ENCODE measurements around the gene CLDND1. TPM values are rescaled to one million over a fixed set of nuclear protein-coding genes. Genes with fewer than 3 reads are reported as not detected.

CLDND1 gene
- polyA plus RNA-seq, 1 experiment, result 73.8 TPM

DNA sequence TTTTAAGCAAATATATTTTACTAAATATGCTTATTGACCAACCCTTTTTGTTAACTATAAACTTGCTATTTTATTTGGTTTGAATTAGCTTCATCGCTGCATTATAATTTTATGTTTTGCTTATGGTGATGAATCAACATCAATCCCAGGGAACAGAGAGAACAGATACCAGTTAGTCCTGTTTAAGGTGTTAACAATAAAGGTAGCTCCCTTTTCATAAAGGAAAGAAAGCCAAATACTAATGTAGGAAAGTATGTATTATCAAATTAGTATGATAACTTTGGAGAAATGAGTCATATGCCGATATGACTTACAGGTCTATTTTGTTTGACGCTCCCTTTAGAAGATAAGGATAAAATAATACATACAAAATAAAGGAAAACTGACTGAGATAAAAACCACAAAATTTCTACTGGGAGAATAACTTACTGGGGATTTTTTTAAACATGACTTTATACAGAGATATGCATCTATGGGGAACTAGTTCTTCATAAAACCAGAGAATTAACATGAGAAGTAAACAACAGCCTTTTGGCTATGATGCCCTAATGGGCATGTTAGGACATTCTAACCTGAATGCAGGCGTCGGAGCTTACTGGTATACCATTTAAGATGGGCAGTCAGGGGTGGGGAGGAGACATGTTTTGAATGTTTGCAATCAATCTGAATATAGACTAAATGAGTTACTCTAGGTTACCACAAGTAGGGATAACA lies 20.7 kb downstream of the CLDND1 start:
- no peak for TF ChIP-seq CTCF (IDR thresholded peaks at IDR 0.05; ENCODE audit: insufficient read depth, low read depth, low read length)
- Histone ChIP-seq H3K27me3 (ENCODE audit: control insufficient read depth, insufficient read depth, low read length) (no peaks in the 10 kb centered on the region), H3K4me3 (ENCODE audit: low read depth, low read length) (no peak overlapping the region), H3K36me3 (ENCODE audit: control insufficient read depth, insufficient read depth, low read length) (no peaks in the 10 kb centered on the region)
- ChIA-PET POLR2A (no interaction called here), CTCF (no interaction called here)
- DNase-seq (ENCODE audit: low read depth), result no peak

GRCh38 chr3:98501270-98501669 lies 21.4 kb downstream of the CLDND1 start:
- TF ChIP-seq CTCF (IDR thresholded peaks at IDR 0.05; ENCODE audit: insufficient read depth, low read depth, low read length), result no peak
- no peaks in the 10 kb centered on the region for H3K27me3 ChIP-seq (ENCODE audit: control insufficient read depth, insufficient read depth, low read length)
- H3K4me3 ChIP-seq (ENCODE audit: low read depth, low read length), result no peak overlapping the region
- no peaks in the 10 kb centered on the region for H3K36me3 ChIP-seq (ENCODE audit: control insufficient read depth, insufficient read depth, low read length)
- ChIA-PET CTCF (no interaction called here), POLR2A (no interaction called here)
- DNase-seq (ENCODE audit: low read depth), result no peak

GRCh38 chr3:98500019-98500418 lies 22.7 kb downstream of the CLDND1 start:
- Histone ChIP-seq H3K4me3 (ENCODE audit: low read depth, low read length) (no peak overlapping the region), H3K36me3 (ENCODE audit: control insufficient read depth, insufficient read depth, low read length) (no peaks in the 10 kb centered on the region), H3K27me3 (ENCODE audit: control insufficient read depth, insufficient read depth, low read length) (no peaks in the 10 kb centered on the region)
- no peak for DNase-seq (ENCODE audit: low read depth)
- no peak for TF ChIP-seq CTCF (IDR thresholded peaks at IDR 0.05; ENCODE audit: insufficient read depth, low read depth, low read length)
- POLR2A ChIA-PET, result no interaction called here
- CTCF ChIA-PET, result no interaction called here

GRCh38 chr3:98497381-98497780 lies 25.3 kb downstream of the CLDND1 start, which contains the start of gene OR5K2:
TSS of gene OR5K2 (plus strand) at chr3:98497681. CDS start at chr3:98497681, 0 bp downstream.
- DNase-seq (ENCODE audit: low read depth), result no peak
- POLR2A ChIA-PET, result no interaction called here
- CTCF ChIA-PET, result no interaction called here
- no peak within 1 kb of the TSS for H3K4me3 ChIP-seq (ENCODE audit: low read depth, low read length)
- no peaks in the 10 kb centered on the region for H3K27me3 ChIP-seq (ENCODE audit: control insufficient read depth, insufficient read depth, low read length)
- no peak for TF ChIP-seq CTCF (IDR thresholded peaks at IDR 0.05; ENCODE audit: insufficient read depth, low read depth, low read length)
- H3K36me3 ChIP-seq (ENCODE audit: control insufficient read depth, insufficient read depth, low read length), result no peaks in the 10 kb centered on the region

DNA sequence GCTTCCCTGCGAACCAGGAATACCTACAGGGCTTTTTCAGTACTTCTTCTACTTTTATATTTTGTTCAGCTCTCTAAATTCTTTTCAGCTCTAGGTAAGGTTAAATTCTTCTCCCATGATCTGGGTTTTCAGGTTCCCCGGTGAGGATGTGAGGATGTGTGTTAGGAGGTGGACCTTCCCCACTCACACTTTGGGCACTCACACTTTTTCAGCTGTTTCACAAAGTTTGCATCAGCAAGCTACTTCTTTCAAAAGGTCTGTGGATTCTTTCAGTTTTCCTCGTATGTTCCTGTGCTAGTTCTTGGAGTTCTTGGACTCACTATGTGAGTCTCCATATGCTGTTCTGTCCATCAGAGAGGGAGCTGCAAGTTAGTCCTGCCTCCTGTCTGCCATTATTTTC lies 39.1 kb downstream of the CLDND1 start:
- no peaks in the 10 kb centered on the region for H3K36me3 ChIP-seq (ENCODE audit: control insufficient read depth, insufficient read depth, low read length)
- POLR2A ChIA-PET, result no interaction called here
- TF ChIP-seq CTCF (IDR thresholded peaks at IDR 0.05; ENCODE audit: insufficient read depth, low read depth, low read length), result no peak
- no peak for DNase-seq (ENCODE audit: low read depth)
- no peak overlapping the region for H3K4me3 ChIP-seq (ENCODE audit: low read depth, low read length)
- CTCF ChIA-PET, result no interaction called here
- no peaks in the 10 kb centered on the region for H3K27me3 ChIP-seq (ENCODE audit: control insufficient read depth, insufficient read depth, low read length)

All from BJ (cell line).